K562 (cell line): Measurements from ENCODE around the gene FBXO11. TPM values are rescaled to one million over a fixed set of nuclear protein-coding genes. Genes with fewer than 3 reads are reported as not detected.
A peak's percentile ranks its signal among the peaks of the same experiment; 100 is the strongest.
"Not testable (repeated sequence)": the region's sequence is repeated elsewhere in the genome, so short reads cannot be mapped to it uniquely, and the experiment has no call there.

Experiments used
- ATAC-seq: fragments of 200-7000 bp; cut with Tn5 transposase; 3 replicates; pipeline ENCODE4 v1.9.1; 2020; ENCODE audit warnings: moderate library complexity
- BruUV-seq: library from RNA; stranded (reverse); fragments of 400-500 nt; replicated peaks from 2 replicates; lab custom pipeline; 2021; lab: Mats Ljungman, UMichigan
- CTCF ChIA-PET: fragments of 300-600 bp; formaldehyde crosslinking; extraction: SDS; loops from one replicate; lab custom pipeline; 2021; ENCODE audit warnings: low intra/inter-chr PET ratio; lab: Yijun Ruan, JAX
- POLR2A ChIA-PET: fragments of 300-600, 350-650 bp; sonication (Branson Sonifier 250); formaldehyde crosslinking; extraction: SDS; loops from one replicate; lab custom pipeline; 2021; ENCODE audit warnings: antibody characterized with exemption, inconsistent platforms; lab: Yijun Ruan, JAX
- DNase-seq, 4 experiments: peaks; one replicate each; pipeline versions ENCODE4 v3.0.0 to v3.0.0-alpha.2; 2011 to 2018; ENCODE audit warnings: low spot score in 3 of 4, mixed read lengths in 3 of 4; ENCODE audit errors: extremely low read depth in 1 of 4
- FAIRE-seq: peaks from 2 replicates; lab custom pipeline; 2011; peaks lifted over from hg19 to GRCh38; lab: Jason Lieb, UNC
- H2AFZ ChIP-seq: 2 replicates; pipeline ENCODE4 v1.6.0; 2011; ENCODE audit warnings: low read depth, low read length, control low read depth, inconsistent platforms
- H3K27ac ChIP-seq: fragments of 200-600 bp; 3 replicates; pipeline ENCODE4 v1.8.0; 2011; ENCODE audit warnings: low read depth, mild to moderate bottlenecking, control low read depth, inconsistent platforms, low read length, moderate library complexity, mixed read lengths; ENCODE audit errors: extremely low read depth
- H3K27me3 ChIP-seq, 2 experiments: fragments of 300-600 bp in 1 of 2; 2 replicates in 1 of 2; 3 replicates in 1 of 2; pipeline versions ENCODE4 v1.6.0 to v1.8.0; 2011; ENCODE audit warnings: inconsistent platforms in 2 of 2, low read length in 2 of 2, mild to moderate bottlenecking in 1 of 2, mixed read lengths in 1 of 2, moderate library complexity in 1 of 2; ENCODE audit not compliant: control insufficient read depth in 2 of 2, insufficient read depth in 2 of 2
- H3K36me3 ChIP-seq: fragments of 300-600 bp; 3 replicates; pipeline ENCODE4 v1.8.0; 2011; ENCODE audit warnings: mild to moderate bottlenecking, low read length, inconsistent platforms; ENCODE audit not compliant: control insufficient read depth, insufficient read depth
- H3K4me1 ChIP-seq, 2 experiments: fragments of 200-600 bp in 1 of 2; replicated peaks in 1 of 2; 2 replicates in 1 of 2; 3 replicates in 1 of 2; pipeline versions ENCODE4 v1.5.1 to v1.8.0; 2011; ENCODE audit warnings: inconsistent platforms in 2 of 2, low read length in 2 of 2, mild to moderate bottlenecking in 1 of 2, mixed read lengths in 1 of 2, moderate library complexity in 1 of 2; ENCODE audit not compliant: control insufficient read depth in 2 of 2, insufficient read depth in 2 of 2
- H3K4me2 ChIP-seq: 2 replicates; pipeline ENCODE4 v1.6.1; 2011; ENCODE audit warnings: low read length, control low read depth, inconsistent platforms, mixed read lengths; ENCODE audit not compliant: insufficient read depth
- H3K4me3 ChIP-seq: fragments of 200-600 bp; sonication (generic), shearing (Covaris generic); 2 replicates; pipeline ENCODE4 v1.5.1; 2016; ENCODE audit warnings: control low read depth, inconsistent platforms
- H3K79me2 ChIP-seq: fragments of 200-600 bp; 3 replicates; pipeline ENCODE4 v1.8.0; 2011; ENCODE audit warnings: low read length, inconsistent platforms; ENCODE audit not compliant: control insufficient read depth, insufficient read depth
- H3K9ac ChIP-seq, 2 experiments: 2 replicates each; pipeline versions ENCODE4 v1.6.0 to v1.6.1; 2011; ENCODE audit warnings: low read depth in 2 of 2, low read length in 2 of 2, control low read depth in 1 of 2, inconsistent platforms in 1 of 2, mild to moderate bottlenecking in 1 of 2, mixed read lengths in 1 of 2; ENCODE audit not compliant: insufficient read depth in 1 of 2
- H3K9me1 ChIP-seq: one replicate; pipeline ENCODE4 v1.6.0; 2011; ENCODE audit warnings: inconsistent platforms, mild to moderate bottlenecking, low read length, moderate library complexity; ENCODE audit not compliant: control insufficient read depth, insufficient read depth
- H3K9me3 ChIP-seq: replicated peaks from 2 replicates; pipeline ENCODE4 v1.5.1; 2011; ENCODE audit warnings: low read depth, low read length, inconsistent platforms; ENCODE audit not compliant: control insufficient read depth, insufficient read depth
- H4K20me1 ChIP-seq: replicated peaks from 2 replicates; pipeline ENCODE4 v1.6.1; 2011; ENCODE audit warnings: low read length, inconsistent platforms, mixed read lengths; ENCODE audit not compliant: control insufficient read depth, insufficient read depth
- BCOR ChIP-seq: fragments of 450-650 bp; IDR thresholded peaks from 2 replicates; pipeline ENCODE4 v1.6.1; 2016
- KDM1A ChIP-seq, 2 experiments: fragments of 450-650 bp; IDR thresholded peaks; 2 replicates each; pipeline ENCODE4 v1.6.1; 2016; ENCODE audit warnings: mild to moderate bottlenecking in 2 of 2
- SMARCA5 ChIP-seq: fragments of 450-650 bp; IDR thresholded peaks from 2 replicates; pipeline ENCODE4 v1.6.1; 2016
- WGBS: fragments of 100-300 bp; shearing (Covaris generic); methylation state at CpG from one replicate; pipeline ENCODE4 v1.1.6; 2016; ENCODE audit warnings: low coverage, mixed read lengths; ENCODE audit not compliant: insufficient coverage; ENCODE audit errors: missing lambda C conversion rate; 5-methylcytosine and 5-hydroxymethylcytosine counted together
- in situ Hi-C: fragments of 300-500 bp; cut with MboI; formaldehyde crosslinking; loops from 4 replicates; pipeline ENCODE4 v1.15.0; 2018; ENCODE audit warnings: inconsistent platforms, mixed read lengths
- intact Hi-C: fragments of 100-400 bp; cut with micrococcal nuclease; formaldehyde crosslinking; loops from 2 replicates; pipeline ENCODE4 v1.14.2; 2022
- polyA plus RNA-seq, 8 experiments: library from polyadenylated mRNA; depleted of rRNA in 4 of 8; stranded (reverse) in 5 of 8; unstranded in 3 of 8; fragments of >200 nt; fragmentation: Nextera tagmentation in 2 of 8; fragmentation: Illumina TruSeq in 1 of 8; extraction: Ambion mirVana in 2 of 8; extraction: Trizol in 1 of 8; gene quantifications; 2 replicates each; pipeline versions ENCODE4 v1.2.1 to v1.2.3, GENCODE V29; 2011 to 2014; ENCODE audit warnings: inconsistent platforms in 1 of 8, missing spikeins in 1 of 8
- total RNA-seq, 7 experiments: library from RNA; depleted of rRNA in 6 of 7; stranded (reverse); fragments of >200 nt in 6 of 7; fragmentation: Illumina TruSeq in 2 of 7; extraction: Trizol in 2 of 7; gene quantifications; 2 replicates each; pipeline versions ENCODE4 v1.2.1 to v1.2.3, GENCODE V29; 2011 to 2021; ENCODE audit warnings: low replicate concordance in 1 of 7
- TF ChIP-seq, protein P1 (sequence below): fragments of 450-650 bp; IDR thresholded peaks from 2 replicates; pipeline ENCODE4 v1.6.1; 2018; ENCODE audit not compliant: partially characterized antibody
- TF ChIP-seq, protein P2 (sequence below): fragments of 450-650 bp; IDR thresholded peaks from 2 replicates; pipeline ENCODE4 v1.6.1; 2016; ENCODE audit warnings: mild to moderate bottlenecking
- TF ChIP-seq, protein P3 (sequence below), 2 experiments: fragments of 450-650 bp in 1 of 2; sonication (generic) in 1 of 2; formaldehyde crosslinking in 1 of 2; IDR thresholded peaks in 1 of 2; conservative IDR thresholded peaks in 1 of 2; 2 replicates each; pipeline versions ENCODE4 v1.6.1 to v1.8.1; 2016 to 2023; ENCODE audit warnings: mild to moderate bottlenecking in 2 of 2, moderate library complexity in 2 of 2, inconsistent platforms in 1 of 2, missing genetic modification reagents in 1 of 2
- TF ChIP-seq, protein P4 (sequence below): sonication (generic); formaldehyde crosslinking; IDR thresholded peaks from 2 replicates; pipeline ENCODE4 v1.8.1; 2023; ENCODE audit warnings: mild to moderate bottlenecking, missing genetic modification reagents
- TF ChIP-seq, protein P5 (sequence below), 2 experiments: fragments of 450-650 bp; IDR thresholded peaks; 2 replicates each; pipeline ENCODE4 v1.6.1; 2016

The FBXO11 gene
- total and polyA plus RNA-seq, 9 of the 15 experiments (the other 6 are each of a cell fraction or from before 2014, with no cell fraction given): 8.8 to 44.5 (median 24.1) TPM

DNA sequence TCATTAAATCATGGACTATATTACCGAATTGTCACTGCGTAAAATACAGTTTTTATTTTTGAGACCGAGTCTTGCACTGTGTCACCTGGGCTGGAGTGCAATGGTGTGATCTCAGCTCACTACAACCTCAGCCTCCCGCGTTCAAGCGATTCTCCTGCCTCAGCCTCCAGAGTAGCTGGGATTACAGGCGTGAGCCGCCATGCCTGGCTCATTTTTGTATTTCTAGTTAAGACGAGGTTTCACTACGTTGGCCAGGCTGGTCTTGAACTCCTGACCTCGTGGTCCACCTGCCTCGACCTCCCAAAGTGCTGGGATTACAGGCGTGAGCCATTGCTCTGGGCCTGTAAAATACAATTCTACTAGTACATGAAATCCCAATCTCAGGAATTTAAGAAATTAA lies 4.4 kb downstream of the FBXO11 start:
- CTCF ChIA-PET, H2AFZ ChIP-seq, H4K20me1 ChIP-seq: not testable (repeated sequence)
- peak overlapping the region; percentile 10; the same call in 1 of the 2 replicates for H3K4me3 ChIP-seq
- TF ChIP-seq, protein P1, sequence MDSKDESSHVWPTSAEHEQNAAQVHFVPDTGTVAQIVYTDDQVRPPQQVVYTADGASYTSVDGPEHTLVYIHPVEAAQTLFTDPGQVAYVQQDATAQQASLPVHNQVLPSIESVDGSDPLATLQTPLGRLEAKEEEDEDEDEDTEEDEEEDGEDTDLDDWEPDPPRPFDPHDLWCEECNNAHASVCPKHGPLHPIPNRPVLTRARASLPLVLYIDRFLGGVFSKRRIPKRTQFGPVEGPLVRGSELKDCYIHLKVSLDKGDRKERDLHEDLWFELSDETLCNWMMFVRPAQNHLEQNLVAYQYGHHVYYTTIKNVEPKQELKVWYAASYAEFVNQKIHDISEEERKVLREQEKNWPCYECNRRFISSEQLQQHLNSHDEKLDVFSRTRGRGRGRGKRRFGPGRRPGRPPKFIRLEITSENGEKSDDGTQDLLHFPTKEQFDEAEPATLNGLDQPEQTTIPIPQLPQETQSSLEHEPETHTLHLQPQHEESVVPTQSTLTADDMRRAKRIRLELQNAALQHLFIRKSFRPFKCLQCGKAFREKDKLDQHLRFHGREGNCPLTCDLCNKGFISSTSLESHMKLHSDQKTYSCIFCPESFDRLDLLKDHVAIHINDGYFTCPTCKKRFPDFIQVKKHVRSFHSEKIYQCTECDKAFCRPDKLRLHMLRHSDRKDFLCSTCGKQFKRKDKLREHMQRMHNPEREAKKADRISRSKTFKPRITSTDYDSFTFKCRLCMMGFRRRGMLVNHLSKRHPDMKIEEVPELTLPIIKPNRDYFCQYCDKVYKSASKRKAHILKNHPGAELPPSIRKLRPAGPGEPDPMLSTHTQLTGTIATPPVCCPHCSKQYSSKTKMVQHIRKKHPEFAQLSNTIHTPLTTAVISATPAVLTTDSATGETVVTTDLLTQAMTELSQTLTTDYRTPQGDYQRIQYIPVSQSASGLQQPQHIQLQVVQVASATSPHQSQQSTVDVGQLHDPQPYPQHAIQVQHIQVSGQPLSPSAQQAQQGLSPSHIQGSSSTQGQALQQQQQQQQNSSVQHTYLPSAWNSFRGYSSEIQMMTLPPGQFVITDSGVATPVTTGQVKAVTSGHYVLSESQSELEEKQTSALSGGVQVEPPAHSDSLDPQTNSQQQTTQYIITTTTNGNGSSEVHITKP: peak; percentile 32
- TF ChIP-seq, protein P2, sequence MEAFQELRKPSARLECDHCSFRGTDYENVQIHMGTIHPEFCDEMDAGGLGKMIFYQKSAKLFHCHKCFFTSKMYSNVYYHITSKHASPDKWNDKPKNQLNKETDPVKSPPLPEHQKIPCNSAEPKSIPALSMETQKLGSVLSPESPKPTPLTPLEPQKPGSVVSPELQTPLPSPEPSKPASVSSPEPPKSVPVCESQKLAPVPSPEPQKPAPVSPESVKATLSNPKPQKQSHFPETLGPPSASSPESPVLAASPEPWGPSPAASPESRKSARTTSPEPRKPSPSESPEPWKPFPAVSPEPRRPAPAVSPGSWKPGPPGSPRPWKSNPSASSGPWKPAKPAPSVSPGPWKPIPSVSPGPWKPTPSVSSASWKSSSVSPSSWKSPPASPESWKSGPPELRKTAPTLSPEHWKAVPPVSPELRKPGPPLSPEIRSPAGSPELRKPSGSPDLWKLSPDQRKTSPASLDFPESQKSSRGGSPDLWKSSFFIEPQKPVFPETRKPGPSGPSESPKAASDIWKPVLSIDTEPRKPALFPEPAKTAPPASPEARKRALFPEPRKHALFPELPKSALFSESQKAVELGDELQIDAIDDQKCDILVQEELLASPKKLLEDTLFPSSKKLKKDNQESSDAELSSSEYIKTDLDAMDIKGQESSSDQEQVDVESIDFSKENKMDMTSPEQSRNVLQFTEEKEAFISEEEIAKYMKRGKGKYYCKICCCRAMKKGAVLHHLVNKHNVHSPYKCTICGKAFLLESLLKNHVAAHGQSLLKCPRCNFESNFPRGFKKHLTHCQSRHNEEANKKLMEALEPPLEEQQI: 0 out of 2 replicates have a peak, but pooled peaks have one; percentile 77
- TF ChIP-seq, protein P3, sequence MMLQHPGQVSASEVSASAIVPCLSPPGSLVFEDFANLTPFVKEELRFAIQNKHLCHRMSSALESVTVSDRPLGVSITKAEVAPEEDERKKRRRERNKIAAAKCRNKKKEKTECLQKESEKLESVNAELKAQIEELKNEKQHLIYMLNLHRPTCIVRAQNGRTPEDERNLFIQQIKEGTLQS (IDR thresholded peaks at IDR 0.05): not testable (repeated sequence)
- TF ChIP-seq, protein P3 (CRISPR knock-in tag; conservative IDR thresholded peaks at IDR 0.05): 0 out of 2 replicates have a peak, but pooled peaks have one; percentile 36
- TF ChIP-seq BCOR: peak; percentile 52
- TF ChIP-seq KDM1A (IDR thresholded peaks at IDR 0.05): peak in 1 of 2 experiments; percentile 12; a peak in 1 of 4 replicates
- TF ChIP-seq, protein P4, sequence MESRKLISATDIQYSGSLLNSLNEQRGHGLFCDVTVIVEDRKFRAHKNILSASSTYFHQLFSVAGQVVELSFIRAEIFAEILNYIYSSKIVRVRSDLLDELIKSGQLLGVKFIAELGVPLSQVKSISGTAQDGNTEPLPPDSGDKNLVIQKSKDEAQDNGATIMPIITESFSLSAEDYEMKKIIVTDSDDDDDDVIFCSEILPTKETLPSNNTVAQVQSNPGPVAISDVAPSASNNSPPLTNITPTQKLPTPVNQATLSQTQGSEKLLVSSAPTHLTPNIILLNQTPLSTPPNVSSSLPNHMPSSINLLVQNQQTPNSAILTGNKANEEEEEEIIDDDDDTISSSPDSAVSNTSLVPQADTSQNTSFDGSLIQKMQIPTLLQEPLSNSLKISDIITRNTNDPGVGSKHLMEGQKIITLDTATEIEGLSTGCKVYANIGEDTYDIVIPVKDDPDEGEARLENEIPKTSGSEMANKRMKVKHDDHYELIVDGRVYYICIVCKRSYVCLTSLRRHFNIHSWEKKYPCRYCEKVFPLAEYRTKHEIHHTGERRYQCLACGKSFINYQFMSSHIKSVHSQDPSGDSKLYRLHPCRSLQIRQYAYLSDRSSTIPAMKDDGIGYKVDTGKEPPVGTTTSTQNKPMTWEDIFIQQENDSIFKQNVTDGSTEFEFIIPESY: peak; percentile 99
- TF ChIP-seq, protein P5, sequence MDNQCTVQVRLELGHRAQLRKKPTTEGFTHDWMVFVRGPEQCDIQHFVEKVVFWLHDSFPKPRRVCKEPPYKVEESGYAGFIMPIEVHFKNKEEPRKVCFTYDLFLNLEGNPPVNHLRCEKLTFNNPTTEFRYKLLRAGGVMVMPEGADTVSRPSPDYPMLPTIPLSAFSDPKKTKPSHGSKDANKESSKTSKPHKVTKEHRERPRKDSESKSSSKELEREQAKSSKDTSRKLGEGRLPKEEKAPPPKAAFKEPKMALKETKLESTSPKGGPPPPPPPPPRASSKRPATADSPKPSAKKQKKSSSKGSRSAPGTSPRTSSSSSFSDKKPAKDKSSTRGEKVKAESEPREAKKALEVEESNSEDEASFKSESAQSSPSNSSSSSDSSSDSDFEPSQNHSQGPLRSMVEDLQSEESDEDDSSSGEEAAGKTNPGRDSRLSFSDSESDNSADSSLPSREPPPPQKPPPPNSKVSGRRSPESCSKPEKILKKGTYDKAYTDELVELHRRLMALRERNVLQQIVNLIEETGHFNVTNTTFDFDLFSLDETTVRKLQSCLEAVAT (IDR thresholded peaks at IDR 0.05): 0 out of 4 replicates have a peak, but pooled peaks of 1 of the 2 experiments have one; percentile 40
- TF ChIP-seq SMARCA5: peak; percentile 50
- TF ChIP-seq, all 486 proteins: peak for 8; not testable (repeated sequence) for 478
- H3K9me1 ChIP-seq, FAIRE-seq, BruUV-seq, H3K27me3 ChIP-seq, ATAC-seq, in situ Hi-C loops, H3K9me3 ChIP-seq, intact Hi-C loops: not testable (repeated sequence)
- H3K27ac ChIP-seq: peak overlapping the region; percentile 45; the same call in 2 of the 3 replicates
- H3K36me3 ChIP-seq: peaks cover 13% of the 10 kb centered on the region; the same call in 2 of the 3 replicates
- peaks cover 91% of the 10 kb centered on the region for H3K79me2 ChIP-seq
- DNase-seq: peak in 1 of 4 experiments; percentile 34
- peak overlapping the region; percentile 9 to 87 for H3K9ac ChIP-seq
- H3K4me2 ChIP-seq: peak overlapping the region; percentile 90
- peaks cover 12 to 25% of the 10 kb centered on the region in 2 experiments for H3K4me1 ChIP-seq
- WGBS: 46% methylated on average over 13 of the region's 13 CpGs
- POLR2A ChIA-PET: interaction anchor here (0.9 to 2.0 kb wide), 3 partner anchors 9 to 119 kb away, joined by 4 to 18 read pairs (median 4); partner anchors contain the start of gene MSH6
